Activated CD8-positive, alpha-beta memory T cell treated with anti-CD3 and anti-CD28 coated beads for 1 hour (primary cell): Measurements from ENCODE around the gene IL17RA.
"Not testable (repeated sequence)": the region's sequence is repeated elsewhere in the genome, so short reads cannot be mapped to it uniquely, and the experiment has no call there.

Source experiments
- DNase-seq, 2 donors: peaks; one replicate each; pipeline ENCODE4 v3.0.0-alpha.2; 2020; ENCODE audit warnings: low read depth in 1 of 2; ENCODE audit errors: extremely low read depth in 1 of 2

IL17RA gene

DNA sequence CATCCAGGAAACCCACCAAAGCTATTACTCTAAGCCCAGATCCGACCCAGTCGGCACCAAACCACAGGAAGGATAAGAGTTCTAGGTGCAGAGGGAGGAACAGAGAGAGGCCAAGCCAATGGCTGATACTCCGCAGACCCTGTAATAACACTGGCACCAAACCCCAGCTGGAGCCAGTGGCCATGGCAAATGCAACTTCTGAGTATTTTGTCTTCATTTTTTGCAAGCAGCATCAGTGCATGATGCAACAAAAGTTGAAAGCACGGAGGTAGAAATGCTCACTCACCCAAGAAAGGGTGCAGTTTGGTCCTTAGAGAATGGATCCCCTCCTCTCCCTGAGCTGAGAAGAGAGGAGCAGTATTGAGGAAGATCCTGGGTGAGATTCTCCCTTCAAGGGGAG, 33.5 kb downstream of the IL17RA start:
- no peak for DNase-seq

DNA sequence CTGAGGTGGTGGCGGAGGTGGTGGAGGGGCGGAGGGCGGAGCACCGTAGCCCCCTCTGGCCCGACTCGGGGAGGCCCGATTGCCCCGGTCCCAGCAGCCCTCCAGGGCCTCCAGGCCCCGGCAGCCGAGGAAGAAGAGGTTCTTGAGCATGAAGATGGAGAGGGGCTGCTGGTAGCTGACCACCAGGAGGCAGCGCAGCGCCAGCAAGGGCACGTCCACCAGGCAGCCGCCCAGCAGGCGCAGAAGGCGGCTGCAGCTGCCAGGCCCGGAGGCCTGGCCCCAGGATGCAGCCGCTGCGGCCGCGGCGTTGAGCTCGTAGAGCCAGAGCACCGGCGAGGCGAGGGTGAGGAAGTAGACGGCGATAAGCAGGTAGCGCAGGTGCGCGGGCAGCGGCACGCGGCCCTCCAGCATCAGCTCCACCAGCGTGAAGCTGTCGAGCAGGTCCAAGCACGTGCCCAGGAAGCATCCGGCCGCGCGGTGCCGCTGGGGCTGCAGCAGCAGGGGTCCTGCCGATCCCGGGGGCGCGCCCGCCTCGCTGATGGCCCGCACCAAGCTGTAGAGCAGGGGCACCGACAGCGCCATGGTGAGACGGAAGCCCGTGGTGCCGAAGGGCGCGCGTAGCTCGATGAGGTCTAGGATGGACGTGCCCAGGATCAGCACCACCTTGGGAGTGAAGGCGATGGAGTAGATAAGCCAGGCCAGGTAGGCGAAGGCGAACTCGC, 34.8 kb downstream of the IL17RA start:
- DNase-seq = no peak

DNA sequence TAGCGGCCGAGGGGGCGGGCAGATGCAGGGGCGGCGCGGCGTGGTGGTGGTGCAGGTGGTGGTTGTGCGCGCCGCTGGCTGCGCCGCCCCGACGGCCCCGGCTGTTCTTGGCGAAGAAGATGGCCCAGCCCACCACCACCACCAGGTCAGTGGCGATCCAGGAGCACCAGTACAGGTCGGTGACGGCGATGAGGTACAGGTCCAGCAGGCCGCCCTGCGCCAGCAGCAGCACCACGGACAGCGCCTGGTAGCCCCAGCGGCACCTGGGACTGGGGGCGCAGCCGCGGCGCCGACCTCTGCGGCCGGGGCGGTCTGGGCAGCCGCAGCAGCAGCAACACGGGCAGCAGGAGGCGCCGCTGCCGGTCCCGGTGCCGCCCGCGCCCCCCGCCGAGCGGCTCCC, 35.5 kb downstream of the IL17RA start:
- peak in 1 of 2 donors; percentile 40 for DNase-seq

DNA sequence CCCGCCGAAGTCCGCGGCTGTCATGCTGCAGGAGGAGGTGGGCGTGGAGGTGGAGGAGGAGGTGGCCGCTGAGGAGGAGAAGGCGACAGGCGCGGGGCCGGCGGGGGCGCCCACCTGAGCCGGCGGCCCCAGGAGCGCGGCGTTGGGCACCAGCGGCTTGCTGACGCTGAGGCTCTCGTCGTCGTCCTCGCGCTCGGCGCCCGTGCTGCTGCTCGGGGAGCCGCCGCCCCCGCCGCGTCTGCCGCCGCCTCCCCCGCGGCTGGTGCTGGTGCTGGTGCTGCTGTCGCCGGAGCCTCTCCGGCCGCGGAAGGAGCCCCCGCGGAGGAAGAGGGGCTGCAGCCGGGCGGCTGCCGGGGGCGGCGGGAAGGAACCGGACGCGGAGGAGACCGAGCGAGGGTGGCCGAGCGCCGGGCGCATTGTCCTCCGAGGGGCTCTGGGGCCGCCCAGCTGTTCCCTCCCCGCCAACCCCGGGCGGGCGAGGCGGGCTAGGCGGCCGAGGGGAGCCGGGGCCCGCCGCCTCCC, 36.0 kb downstream of the IL17RA start:
- DNase-seq = no peak

DNA sequence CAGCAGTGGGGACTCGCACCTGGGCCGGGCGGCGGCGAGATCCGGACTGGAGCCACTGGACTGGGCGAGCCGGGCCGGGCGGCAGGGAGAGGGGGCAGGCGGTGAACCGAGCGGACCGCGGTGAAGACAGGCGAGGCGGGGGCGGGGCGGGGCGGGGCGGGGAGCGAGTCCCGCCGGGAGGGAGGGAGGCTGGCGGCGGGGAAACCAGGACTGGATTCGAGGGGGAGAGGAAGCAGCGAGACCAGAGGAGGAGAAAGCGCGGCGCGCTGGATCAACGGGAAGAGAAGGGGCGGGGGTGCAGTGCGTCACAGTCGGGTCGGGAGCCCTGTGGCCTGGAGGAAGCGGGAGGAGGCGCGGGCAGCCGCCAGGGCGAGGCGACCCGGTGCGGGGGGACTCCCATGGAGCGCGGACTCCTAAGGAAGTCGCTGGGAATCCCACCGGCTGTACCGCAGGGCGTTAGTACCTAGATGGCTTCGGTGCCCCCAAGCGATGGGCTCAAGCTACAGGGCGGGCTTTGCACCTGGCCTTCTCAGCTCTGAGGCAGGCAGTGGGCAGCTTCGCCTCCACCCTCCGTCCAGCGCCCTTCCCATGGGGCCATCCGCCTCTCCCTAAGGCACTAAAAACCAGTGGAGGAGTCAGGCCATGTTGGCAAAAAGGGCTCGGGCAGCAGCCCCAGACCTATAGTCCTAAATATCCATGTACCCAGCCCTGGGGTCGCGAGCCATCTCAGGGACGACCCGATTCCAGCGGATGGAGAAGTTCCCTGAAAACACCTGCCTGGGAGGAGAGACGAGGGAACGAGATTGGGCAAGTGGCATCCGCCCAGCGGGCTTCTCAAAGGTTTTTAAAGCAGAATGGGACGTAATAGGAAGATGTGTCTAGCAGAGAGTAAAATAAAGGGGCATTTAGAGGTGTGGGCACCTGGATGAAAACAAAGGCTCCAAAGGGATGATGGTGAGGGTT, 36.7 kb downstream of the IL17RA start, which contains the start of gene TMEM121B:
Gene TMEM121B (minus strand): TSS at position 128 of the 963 bp plus-strand sequence. CDS start 233 bp downstream, outside the sequence.
- no peak for DNase-seq

DNA sequence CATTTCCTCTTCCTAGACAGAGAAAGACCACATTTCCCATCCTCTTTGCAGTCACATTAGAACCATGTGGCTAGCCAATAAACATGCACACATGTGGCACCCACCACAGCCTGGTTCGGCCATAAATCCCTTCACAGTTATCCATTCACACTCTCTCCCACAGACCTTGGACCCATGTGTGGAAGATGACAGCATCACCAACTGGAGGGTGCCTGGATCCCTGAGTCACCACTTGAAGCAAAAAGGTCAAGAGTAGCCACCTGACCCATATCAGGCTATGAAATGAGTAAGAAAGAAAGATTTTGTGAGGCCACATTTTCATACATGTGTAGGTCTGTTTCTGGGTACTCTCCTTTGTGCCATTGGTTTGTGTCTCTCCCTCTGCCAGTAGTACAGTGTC, 45.4 kb downstream of the IL17RA start:
- no peak for DNase-seq

DNA sequence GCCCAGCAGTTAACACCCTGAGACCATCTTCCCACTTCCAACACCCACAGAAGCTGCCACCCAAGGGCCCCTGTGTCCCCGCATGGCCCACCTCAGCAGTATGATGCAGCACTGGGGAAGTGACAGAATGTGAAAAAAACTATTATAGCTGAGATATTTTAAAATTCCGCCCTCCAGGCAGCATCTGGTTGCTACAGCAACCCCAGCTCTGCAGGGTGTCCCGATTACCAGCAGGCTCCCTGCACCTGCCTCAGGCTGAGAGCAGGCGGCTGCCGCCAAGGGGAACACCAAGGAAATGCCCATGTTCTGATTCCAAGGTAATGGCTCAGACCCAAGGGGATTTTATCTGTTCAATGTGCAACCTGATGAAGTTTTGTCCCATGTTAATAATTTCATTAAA, 46.9 kb downstream of the IL17RA start:
- DNase-seq = no peak

DNA sequence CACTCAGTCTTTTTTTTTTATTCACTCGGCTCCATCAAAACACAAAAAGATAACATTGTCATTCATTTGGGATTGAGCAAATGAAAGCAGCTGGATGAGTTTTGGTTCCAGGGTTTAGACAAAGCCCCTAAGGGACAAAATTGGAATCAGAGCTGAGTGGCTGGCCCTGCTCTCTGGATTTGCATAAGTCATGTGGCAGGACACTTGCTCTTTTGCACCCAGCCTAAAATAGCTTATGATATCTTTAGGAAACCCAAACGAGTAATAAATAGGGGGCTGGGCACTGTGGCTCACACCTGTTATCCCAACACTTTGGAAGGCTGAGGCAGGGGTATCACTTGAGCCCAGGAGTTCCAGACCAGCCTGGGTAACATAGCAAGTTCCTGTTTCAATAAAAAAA, 47.3 kb downstream of the IL17RA start:
- no peak for DNase-seq

DNA sequence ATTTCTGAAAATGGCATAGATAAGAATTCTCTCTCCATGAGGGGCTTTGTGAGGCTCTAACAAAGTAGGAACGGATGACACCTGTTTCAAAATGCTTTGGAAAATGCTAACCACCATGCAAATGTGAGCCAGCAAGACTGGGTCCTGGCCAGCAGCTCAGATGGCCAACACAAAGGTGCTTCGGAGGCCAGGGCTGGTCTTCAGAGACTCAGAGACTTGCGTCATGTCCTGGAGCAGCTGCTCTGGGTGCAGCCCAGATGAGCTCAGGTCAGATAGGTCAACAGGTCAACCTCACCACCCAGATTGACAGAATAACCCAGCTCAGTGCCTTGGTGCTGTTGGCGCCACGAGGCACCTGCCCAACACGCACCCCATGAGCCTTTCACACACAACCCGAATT, 48.3 kb downstream of the IL17RA start:
- DNase-seq = no peak

DNA sequence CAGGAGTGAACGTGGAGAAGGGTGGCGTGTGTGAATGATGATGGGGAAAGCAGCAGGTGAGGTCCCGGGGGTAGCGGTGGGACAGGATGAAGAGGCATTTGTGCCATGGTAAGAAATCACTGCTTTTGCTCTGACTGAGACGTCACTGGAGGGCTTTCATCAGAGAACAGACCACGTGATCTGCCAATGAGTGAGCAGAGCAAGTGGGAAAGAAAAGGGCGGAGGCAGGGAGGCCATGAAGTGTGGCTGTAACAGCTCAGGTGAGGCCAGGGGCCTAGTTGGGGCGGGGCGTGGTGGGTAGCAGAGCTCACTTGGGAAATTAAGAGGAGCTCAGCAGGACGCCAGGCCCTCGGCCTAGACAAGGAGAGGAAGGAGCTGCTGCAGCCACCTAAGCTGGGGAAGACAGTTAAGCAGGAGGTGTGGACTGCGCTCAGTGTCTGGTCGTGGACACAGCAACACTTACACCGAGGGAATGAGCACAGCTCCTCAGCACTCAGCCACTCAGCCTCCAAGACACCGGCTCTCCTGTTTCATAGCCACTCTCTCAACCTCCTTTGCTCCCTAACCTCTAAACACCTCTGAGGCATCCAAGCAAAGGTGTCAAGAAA, 50.5 kb downstream of the IL17RA start:
- no peak for DNase-seq

DNA sequence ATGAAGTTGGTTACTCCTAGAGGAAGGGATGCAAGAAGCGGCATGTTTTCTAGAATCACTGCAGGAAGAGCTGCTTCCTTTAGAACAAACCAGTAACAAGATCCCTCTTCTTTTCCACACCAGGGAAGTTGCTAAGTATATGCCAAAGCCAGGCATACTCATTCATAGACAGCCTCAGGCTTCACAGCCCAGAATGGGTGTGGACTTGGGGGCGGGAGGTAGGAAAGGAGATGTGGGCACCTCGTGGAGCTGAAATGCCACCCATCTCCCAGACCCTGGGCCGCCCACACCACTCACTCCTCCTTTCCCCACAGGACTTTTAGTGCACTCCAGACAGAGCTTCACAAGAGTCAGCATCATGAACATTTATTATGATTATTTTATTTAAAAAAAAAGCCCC, 52.4 kb downstream of the IL17RA start:
- no peak for DNase-seq

DNA sequence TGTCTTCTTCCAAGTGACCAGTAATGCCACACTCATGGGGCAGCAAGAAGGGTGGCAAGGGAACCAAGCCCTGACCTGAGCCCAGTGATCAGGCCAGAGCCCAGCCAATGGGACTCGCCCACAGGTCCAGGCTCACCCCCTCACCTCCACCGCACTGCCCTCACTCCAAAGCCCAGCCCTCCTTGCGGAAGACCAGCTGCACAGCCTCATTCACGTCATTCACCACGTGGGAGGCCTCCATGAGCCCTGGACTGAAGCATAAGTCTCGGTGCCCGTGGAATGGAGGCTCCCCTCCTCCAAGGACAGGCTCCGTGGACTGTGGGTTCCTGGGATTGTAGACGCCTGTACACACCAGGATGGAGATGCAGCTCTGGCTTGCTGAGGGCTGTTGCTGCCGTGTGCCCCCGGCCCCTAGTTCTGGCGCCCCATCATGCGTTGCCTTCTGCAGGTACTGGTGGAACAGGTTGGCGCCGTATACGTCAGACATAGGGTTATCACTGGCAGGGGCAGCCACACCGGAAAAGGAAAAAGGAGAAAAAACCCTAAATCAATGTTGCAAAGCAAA, 53.1 kb downstream of the IL17RA start:
- DNase-seq = no peak

DNA sequence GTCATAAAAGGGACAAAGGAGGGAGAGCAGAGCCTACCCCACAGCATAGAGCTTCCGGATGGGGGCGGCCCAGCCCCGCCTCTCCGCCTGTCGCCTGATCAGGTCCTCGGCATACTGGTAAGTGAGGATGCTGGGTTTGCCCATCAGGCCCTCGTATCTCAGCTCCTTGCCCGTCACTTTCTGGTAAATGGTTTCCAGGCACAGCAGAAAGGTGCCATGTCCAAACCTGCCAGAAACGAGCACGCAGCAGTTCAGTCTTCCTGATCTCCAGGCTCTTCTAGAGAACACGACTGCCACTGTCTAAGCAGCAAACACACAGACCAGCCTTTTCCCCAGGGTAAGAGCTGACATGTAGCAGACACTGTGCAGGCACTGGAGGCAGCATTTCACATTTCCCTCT, 53.7 kb downstream of the IL17RA start:
- no peak for DNase-seq

DNA sequence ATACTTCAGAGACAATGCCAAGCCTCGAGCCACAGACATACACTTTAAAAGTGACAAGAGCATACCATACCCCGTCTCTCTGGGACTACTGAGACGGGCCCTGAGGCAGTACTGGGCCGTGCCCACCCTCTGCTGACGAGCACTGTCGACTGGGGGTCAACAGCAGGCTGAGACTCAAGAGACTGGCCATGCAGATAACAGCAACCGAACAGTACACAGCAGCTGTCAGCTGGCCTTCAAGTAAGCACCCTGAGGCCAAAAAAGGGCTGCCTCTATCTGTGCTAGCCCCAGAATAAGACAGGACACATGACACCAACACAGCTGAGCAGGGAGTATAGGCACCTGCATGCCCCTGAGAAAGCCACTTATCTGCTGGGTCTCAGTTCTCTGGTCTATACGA, 55.2 kb downstream of the IL17RA start:
- DNase-seq = no peak

DNA sequence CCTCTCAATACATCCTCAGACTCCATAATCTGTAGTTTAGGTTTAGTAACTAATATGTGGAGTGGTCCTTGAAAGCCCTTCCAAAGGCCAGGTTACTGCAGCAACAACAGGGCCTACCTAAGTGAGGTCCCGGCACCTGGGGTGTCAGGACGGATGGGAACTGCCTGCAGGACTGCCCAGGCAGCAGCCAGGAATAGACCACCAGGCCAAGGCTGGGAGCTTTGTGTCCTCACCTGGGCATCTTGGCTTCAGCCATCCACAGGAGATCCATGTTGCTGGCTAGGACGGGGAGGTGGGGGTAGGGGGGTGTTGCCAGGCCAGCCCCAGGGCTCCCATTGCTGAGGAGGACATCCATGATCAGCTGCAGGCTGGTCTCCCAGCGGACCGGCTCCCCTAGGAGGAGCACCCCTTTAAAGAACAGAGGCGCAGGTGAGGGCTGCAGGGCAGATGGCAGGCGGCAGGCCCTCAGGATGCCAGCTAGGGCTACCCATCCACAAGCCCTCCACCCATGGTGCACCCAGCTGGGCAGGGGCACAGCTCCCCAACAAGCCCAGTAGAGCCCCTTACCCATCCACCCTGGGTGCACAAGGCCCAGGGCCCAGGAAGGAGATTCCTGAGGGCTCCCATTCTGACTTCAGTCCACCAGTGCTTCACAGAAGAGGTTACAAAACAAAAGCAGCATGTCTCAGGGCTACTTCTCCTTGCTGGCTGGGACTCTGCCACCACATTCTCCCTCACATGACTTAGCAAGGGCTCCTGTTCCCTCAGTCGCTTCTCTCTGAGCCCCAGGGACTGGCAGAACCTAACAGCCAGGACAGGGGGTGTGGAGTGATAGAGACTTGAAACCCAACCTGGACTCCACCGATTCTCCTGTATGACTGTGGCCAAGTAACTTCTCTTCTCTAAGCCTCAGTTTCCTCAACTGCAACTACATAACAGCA, 56.3 kb downstream of the IL17RA start:
- no peak for DNase-seq

DNA sequence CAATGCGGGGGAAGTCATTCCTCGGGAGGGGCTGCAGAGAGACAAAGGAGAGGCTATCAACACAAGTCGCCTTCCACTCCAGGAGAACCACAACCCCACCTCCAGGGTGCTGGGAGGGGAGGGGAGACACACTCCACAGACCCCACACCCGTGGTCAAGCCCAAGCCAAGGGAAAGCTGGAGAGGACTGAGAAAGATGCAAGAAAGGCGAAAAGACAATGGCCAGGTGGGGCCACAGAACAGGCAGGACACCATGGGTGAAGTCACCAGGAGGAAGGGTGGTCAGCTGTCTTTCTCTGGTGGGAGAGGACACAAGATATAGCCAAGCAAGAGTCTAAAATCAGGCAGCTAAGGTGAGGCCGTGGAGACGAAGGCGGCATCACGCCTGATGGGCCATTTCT, 58.3 kb downstream of the IL17RA start:
- no peak for DNase-seq

DNA sequence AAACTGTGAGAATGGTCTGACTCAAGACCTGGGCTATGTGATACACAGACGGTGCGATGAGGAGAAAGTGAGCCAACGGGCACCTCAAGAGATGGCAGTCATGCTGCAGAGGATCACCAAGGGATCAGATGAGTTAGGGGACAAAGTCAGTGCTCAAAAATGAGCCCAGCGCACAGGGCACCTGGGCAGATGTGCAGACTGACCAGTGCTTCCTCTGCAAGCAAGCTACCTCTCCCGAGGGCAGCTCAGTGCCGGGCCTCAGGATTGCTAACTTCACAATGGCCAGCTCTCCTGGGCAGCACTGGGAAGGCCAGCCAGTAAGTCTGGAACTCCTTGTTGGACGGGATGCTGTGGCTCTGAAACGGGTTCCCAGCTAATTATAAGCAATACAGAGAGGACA, 59.0 kb downstream of the IL17RA start:
- DNase-seq = no peak

DNA sequence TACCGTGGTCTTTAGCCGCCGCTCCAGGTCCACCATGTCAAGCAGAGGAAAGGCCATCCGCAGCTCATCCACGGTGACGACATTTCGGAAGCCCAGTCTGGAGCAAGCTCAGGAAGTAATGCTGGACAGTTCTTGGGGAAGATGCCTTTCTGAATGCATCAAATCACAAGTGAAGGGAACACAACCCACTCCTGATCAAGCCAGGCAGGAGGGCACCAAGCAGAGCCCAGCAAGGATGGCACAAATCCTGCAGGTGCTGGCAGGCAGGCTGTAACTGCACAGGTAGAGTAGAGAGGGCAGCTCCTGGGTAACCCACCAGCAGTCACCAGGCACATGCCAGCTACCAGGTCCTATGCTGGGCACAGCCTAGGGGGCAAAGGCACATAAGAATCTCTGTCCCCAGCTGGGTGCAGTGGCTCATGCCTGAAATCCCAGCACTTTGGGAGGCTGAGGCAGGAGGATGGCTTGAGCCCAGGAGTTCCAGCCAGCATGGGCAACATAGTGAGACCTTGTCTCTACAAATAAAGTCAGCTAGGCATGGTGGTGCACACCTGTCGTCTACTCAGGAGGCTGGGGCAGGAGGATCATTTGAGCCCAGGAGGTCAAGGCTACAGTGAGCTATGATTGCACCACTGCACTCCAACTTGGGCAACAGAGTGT, 60.4 kb downstream of the IL17RA start:
- DNase-seq = no peak

DNA sequence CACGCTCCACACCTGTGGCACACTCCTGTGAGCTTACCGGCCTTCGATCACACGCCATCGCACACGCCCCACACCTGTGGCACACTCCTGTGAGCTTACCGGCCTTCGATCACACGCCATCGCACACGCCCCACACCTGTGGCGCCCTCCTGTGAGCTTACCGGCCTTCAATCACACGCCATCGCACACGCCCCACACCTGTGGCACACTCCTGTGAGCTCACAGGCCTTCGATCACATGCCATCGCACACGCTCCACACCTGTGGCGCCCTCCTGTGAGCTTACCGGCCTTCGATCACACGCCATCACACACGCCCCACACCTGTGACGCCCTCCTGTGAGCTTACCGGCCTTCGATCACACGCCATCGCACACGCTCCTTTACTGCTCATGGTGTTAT, 62.7 kb downstream of the IL17RA start:
- not testable (repeated sequence) for DNase-seq
